Measurements from ENCODE around the gene RPL18. TPM values are rescaled to one million over a fixed set of nuclear protein-coding genes. Genes with fewer than 3 reads are reported as not detected.

RPL18 gene
- total RNA-seq, 2 donors from 2014 or later = 1,120 to 1,389 TPM

- peaks cover 37 to 66% of the 10 kb centered on the region in 2 donors for H3K4me1 ChIP-seq (ENCODE audit: control insufficient read depth in 1 of 2, low read depth in 2 of 2)
- H3K9me3 ChIP-seq = no peaks in the 10 kb centered on the region
- ATAC-seq (ENCODE audit: insufficient number of reproducible peaks, low FRiP score, low read depth) = peak; percentile 5
- peak overlapping the region; percentile 90 for H3K4me3 ChIP-seq
- no peaks in the 10 kb centered on the region for H3K36me3 ChIP-seq
- H3K27ac ChIP-seq = peak overlapping the region; percentile 97 to 98
- no peak for TF ChIP-seq CTCF (IDR thresholded peaks at IDR 0.05)
- DNase-seq (ENCODE audit: low spot score) = no peak
- H3K27me3 ChIP-seq (replicated peaks; ENCODE audit: insufficient read depth) = no peaks in the 10 kb centered on the region
These were observed 16.4 kb upstream of the RPL18 start for GRCh38 chr19:48635263-48635965.

- Histone ChIP-seq H3K27me3 (replicated peaks; ENCODE audit: insufficient read depth) (no peaks in the 10 kb centered on the region), H3K4me1 (ENCODE audit: control insufficient read depth in 1 of 2, low read depth in 2 of 2) (peaks cover 44 to 74% of the 10 kb centered on the region in 2 donors), H3K9me3 (no peaks in the 10 kb centered on the region), H3K36me3 (no peaks in the 10 kb centered on the region), H3K27ac (peak overlapping the region; percentile 97 to 98), H3K4me3 (peak overlapping the region; percentile 90)
- DNase-seq (ENCODE audit: low spot score) (peak; percentile 90), ATAC-seq (ENCODE audit: insufficient number of reproducible peaks, low FRiP score, low read depth) (peak; percentile 13)
- TF ChIP-seq CTCF (IDR thresholded peaks at IDR 0.05) = no peak
These were observed 15.7 kb upstream of the RPL18 start for GRCh38 chr19:48634424-48635262.

GRCh38 chr19:48634036-48634342 lies 15.0 kb upstream of the RPL18 start:
- H3K4me3 ChIP-seq = peak overlapping the region; percentile 90
- ATAC-seq (ENCODE audit: insufficient number of reproducible peaks, low FRiP score, low read depth) = no peak
- no peaks in the 10 kb centered on the region for H3K27me3 ChIP-seq (replicated peaks; ENCODE audit: insufficient read depth)
- DNase-seq (ENCODE audit: low spot score) = no peak
- H3K36me3 ChIP-seq = no peaks in the 10 kb centered on the region
- H3K9me3 ChIP-seq = no peaks in the 10 kb centered on the region
- peaks cover 44 to 76% of the 10 kb centered on the region in 2 donors for H3K4me1 ChIP-seq (ENCODE audit: control insufficient read depth in 1 of 2, low read depth in 2 of 2)
- TF ChIP-seq CTCF (IDR thresholded peaks at IDR 0.05) = no peak
- H3K27ac ChIP-seq = peak overlapping the region; percentile 41 to 98

- no peak for ATAC-seq (ENCODE audit: insufficient number of reproducible peaks, low FRiP score, low read depth)
These were observed 14.4 kb upstream of the RPL18 start for GRCh38 chr19:48633148-48634035.

More at GRCh38 chr19:48633148-48634035, 14.4 kb upstream of the RPL18 start:
- no peaks in the 10 kb centered on the region for H3K36me3 ChIP-seq
- no peaks in the 10 kb centered on the region for H3K27me3 ChIP-seq (replicated peaks; ENCODE audit: insufficient read depth)
- peaks cover 40 to 70% of the 10 kb centered on the region in 2 donors for H3K4me1 ChIP-seq (ENCODE audit: control insufficient read depth in 1 of 2, low read depth in 2 of 2)
- H3K27ac ChIP-seq = peak overlapping the region; percentile 44 to 98
- H3K4me3 ChIP-seq = peak overlapping the region; percentile 90
- no peak for DNase-seq (ENCODE audit: low spot score)
- H3K9me3 ChIP-seq = no peaks in the 10 kb centered on the region
- no peak for TF ChIP-seq CTCF (IDR thresholded peaks at IDR 0.05)

Data from thoracic aorta (tissue), 2 donors.